ENCODE results near the gene ALDH1L1. TPM values are rescaled to one million over a fixed set of nuclear protein-coding genes. Genes with fewer than 3 reads are reported as not detected.

ALDH1L1 gene
- total RNA-seq, 4 donors from 2014 or later = 5.9 to 32.2 (median 16.1) TPM

- 82 to 97% methylated on average over 5 to 15 of the region's 15 CpGs for WGBS, 2 donors (ENCODE audit: low coverage in 1 of 2)
- no peak for TF ChIP-seq POLR2A (IDR thresholded peaks at IDR 0.05)
- DNase-seq = peak; percentile 4
- Histone ChIP-seq H3K4me1 (no peaks in the 10 kb centered on the region), H3K9me3 (no peaks in the 10 kb centered on the region), H3K4me3 (no peak overlapping the region), H3K27ac (no peak overlapping the region), H3K27me3 (no peaks in the 10 kb centered on the region), H3K36me3 (no peaks in the 10 kb centered on the region)
- in situ Hi-C loops (cut with MboI; ENCODE audit: low pct_ligation_motif_present in 1 of 4, low pct_unique_long_range_greater_than_20kb in 1 of 4, low sequenced_read_pairs in 3 of 4) (loop anchor here in 1 of 4 donors (25.0 kb wide), 1 partner anchor 239 kb away; the partner anchor contains the start of gene CFAP100), intact Hi-C loops (cut with DNase I; ENCODE audit: low total_unique reads) (no loop called here)
Measured at GRCh38 chr3:126147932-126148683, 32.3 kb downstream of the ALDH1L1 start.

GRCh38 chr3:126147147-126147931 lies 33.0 kb downstream of the ALDH1L1 start:
- DNase-seq = peak; percentile 3

GRCh38 chr3:126146525-126147146 lies 33.8 kb downstream of the ALDH1L1 start:
- 86% methylated on average over 6 of the region's 6 CpGs; no CpG with 5 or more reads in 1 of the 2 donors for WGBS, 2 donors (ENCODE audit: low coverage in 1 of 2)
- Histone ChIP-seq H3K36me3 (no peaks in the 10 kb centered on the region), H3K27me3 (no peaks in the 10 kb centered on the region), H3K27ac (no peak overlapping the region), H3K4me3 (no peak overlapping the region), H3K4me1 (no peaks in the 10 kb centered on the region), H3K9me3 (no peaks in the 10 kb centered on the region)
- in situ Hi-C loops (cut with MboI; ENCODE audit: low pct_ligation_motif_present in 1 of 4, low pct_unique_long_range_greater_than_20kb in 1 of 4, low sequenced_read_pairs in 3 of 4) (loop anchor here in 1 of 4 donors (25.0 kb wide), 1 partner anchor 241 kb away; the partner anchor contains the start of gene CFAP100), intact Hi-C loops (cut with DNase I; ENCODE audit: low total_unique reads) (no loop called here)
- TF ChIP-seq POLR2A (IDR thresholded peaks at IDR 0.05) (no peak), POLR2AphosphoS5 (IDR thresholded peaks at IDR 0.05) (no peak), CTCF (IDR thresholded peaks at IDR 0.05) (no peak), EP300 (IDR thresholded peaks at IDR 0.05; ENCODE audit: low read depth) (no peak)
- peak; percentile 6 for DNase-seq

More at GRCh38 chr3:126147147-126147931, 33.0 kb downstream of the ALDH1L1 start:
- no peak for TF ChIP-seq CTCF (IDR thresholded peaks at IDR 0.05)
- no peak for TF ChIP-seq POLR2A (IDR thresholded peaks at IDR 0.05)
- no peak for TF ChIP-seq POLR2AphosphoS5 (IDR thresholded peaks at IDR 0.05)
- TF ChIP-seq EP300 (IDR thresholded peaks at IDR 0.05; ENCODE audit: low read depth) = no peak
- no peaks in the 10 kb centered on the region for H3K27me3 ChIP-seq
- 92% methylated on average over 7 of the region's 7 CpGs; no CpG with 5 or more reads in 1 of the 2 donors for WGBS, 2 donors (ENCODE audit: low coverage in 1 of 2)
- in situ Hi-C loops (cut with MboI; ENCODE audit: low pct_ligation_motif_present in 1 of 4, low pct_unique_long_range_greater_than_20kb in 1 of 4, low sequenced_read_pairs in 3 of 4) (loop anchor here in 1 of 4 donors (25.0 kb wide), 1 partner anchor 240 kb away; the partner anchor contains the start of gene CFAP100), intact Hi-C loops (cut with DNase I; ENCODE audit: low total_unique reads) (no loop called here)
- H3K4me3 ChIP-seq = no peak overlapping the region
- no peaks in the 10 kb centered on the region for H3K4me1 ChIP-seq
- no peaks in the 10 kb centered on the region for H3K36me3 ChIP-seq
- no peak overlapping the region for H3K27ac ChIP-seq
- no peaks in the 10 kb centered on the region for H3K9me3 ChIP-seq

GRCh38 chr3:126146034-126146433 lies 34.4 kb downstream of the ALDH1L1 start:
- Histone ChIP-seq H3K4me3 (no peak overlapping the region), H3K27ac (no peak overlapping the region), H3K9me3 (no peaks in the 10 kb centered on the region), H3K4me1 (no peaks in the 10 kb centered on the region), H3K27me3 (no peaks in the 10 kb centered on the region), H3K36me3 (no peaks in the 10 kb centered on the region)
- intact Hi-C loops (cut with DNase I; ENCODE audit: low total_unique reads) = no loop called here
- in situ Hi-C loops (cut with MboI; ENCODE audit: low pct_ligation_motif_present in 1 of 4, low pct_unique_long_range_greater_than_20kb in 1 of 4, low sequenced_read_pairs in 3 of 4) = loop anchor here in 1 of 4 donors (25.0 kb wide), 1 partner anchor 241 kb away; the partner anchor contains the start of gene CFAP100
- TF ChIP-seq CTCF (IDR thresholded peaks at IDR 0.05) (no peak), POLR2AphosphoS5 (IDR thresholded peaks at IDR 0.05) (no peak), EP300 (IDR thresholded peaks at IDR 0.05; ENCODE audit: low read depth) (no peak), POLR2A (IDR thresholded peaks at IDR 0.05) (no peak)
- 75% methylated on average over 4 of the region's 4 CpGs; no CpG with 5 or more reads in 1 of the 2 donors for WGBS, 2 donors (ENCODE audit: low coverage in 1 of 2)
- no peak for DNase-seq

Data from transverse colon (tissue), 4 donors.